OCI-M2 (cell line): ENCODE measurements around the gene NCOR1.
"Not testable (repeated sequence)": the region's sequence is repeated elsewhere in the genome, so short reads cannot be mapped to it uniquely, and the experiment has no call there.

ENCODE experiments used
- DNase-seq: peaks from one replicate; lab custom pipeline; 2025; ENCODE audit not compliant: unreplicated experiment; lab: John Stamatoyannopoulos, UW

NCOR1 gene

DNA sequence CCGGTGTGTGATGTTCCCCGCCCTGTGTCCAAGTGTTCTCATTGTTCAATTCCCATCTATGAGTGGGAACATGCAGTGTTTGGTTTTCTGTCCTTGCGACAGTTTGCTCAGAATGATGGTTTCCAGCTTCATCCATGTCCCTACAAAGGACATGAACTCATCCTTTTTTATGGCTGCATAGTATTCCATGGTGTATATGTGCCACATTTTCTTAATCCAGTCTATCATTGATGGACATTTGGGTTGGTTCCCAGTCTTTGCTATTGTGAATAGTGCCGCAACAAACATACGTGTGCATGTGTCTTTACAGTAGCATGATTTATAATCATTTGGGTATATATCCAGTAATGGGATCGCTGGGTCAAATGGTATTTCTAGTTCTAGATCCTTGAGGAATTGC is 63.0 kb downstream of the NCOR1 start:
- DNase-seq = not testable (repeated sequence)

DNA sequence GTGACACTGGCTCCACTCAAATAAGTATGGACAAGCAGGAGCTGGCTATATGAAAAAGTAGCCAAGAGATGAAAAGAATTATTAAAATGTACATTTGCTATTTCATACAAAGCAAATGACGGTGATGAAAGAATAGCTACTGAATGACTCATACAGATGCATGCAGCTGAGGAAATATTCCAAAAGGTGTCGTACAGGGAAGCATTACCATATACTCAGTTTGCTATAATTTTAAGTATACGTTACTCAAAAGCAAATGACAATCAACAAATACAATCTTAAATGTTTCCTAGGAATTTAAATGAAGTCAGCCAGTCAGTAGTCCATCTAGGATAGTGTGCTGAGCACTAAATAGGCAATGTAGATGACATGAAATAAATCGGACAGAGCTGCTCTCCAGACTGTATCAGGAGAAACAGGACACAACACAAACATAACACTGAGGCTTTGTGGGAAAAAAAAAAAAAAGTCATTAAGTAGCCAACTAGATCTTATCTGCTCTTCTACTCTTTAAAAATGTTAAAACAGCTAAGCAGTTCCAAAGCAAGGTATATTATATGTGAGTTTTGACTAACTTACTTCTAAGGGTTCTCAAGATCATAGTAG is 65.0 kb downstream of the NCOR1 start:
- DNase-seq = no peak

DNA sequence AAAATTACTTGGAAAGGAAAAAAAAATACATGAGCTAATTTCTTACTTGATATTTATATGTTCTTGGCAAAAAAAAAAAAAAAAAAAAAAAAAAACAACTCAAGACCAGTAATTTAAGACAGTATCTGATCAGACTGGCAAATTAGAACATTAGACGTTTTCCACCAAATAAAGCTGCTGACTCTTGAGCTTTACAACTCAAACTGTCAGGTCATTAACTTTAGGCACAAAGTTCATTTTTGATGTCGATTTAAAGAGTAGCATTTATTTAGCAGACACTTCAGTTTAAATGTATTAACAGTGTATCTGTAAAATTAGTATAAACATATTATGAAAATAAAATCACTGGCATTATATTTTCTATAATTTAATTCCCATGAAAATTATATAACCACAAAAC is 66.7 kb downstream of the NCOR1 start:
- no peak for DNase-seq

DNA sequence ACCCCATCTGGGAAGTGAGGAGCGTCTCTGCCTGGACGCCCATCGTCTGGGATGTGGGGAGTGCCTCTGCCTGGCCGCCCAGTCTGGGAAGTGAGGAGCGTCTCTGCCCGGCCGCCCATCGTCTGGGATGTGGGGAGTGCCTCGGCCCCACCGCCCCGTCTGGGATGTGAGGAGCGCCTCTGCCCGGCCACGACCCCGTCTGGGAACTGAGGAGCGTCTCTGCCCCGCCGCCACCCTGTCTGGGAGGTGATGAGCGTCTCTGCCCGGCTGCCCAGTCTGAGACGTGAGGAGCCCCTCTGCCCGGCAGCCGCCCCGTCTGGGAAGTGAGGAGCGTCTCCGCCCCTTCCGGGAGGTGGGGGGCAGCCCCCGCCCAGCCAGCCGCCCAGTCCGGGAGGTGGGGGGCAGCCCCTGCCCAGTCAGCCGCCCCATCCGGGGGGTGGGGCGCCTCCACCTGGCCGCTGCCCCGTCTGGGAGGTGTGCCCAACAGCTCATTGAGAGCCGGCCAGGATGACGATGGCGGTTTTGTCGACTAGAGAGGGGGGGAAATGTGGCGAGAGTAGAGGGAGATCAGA is 69.9 kb downstream of the NCOR1 start:
- not testable (repeated sequence) for DNase-seq

DNA sequence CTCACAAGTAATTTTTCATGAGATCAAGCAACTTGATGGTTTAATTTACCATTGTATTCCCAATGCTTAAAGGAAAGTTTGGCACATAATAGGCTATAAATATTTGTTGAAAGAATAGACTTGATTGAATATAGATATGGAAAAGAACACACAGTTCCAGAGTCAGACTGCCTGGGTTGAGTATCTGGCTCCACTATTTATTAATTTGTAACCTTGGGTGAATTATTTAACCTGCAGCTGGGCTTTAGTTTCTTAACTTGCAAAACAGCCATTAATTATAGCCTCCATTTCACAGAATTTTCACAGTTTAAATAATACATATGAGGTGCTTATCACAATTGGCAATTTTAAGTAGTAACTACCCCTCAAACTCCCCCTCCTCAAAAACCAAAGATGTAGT is 73.6 kb downstream of the NCOR1 start:
- no peak for DNase-seq

DNA sequence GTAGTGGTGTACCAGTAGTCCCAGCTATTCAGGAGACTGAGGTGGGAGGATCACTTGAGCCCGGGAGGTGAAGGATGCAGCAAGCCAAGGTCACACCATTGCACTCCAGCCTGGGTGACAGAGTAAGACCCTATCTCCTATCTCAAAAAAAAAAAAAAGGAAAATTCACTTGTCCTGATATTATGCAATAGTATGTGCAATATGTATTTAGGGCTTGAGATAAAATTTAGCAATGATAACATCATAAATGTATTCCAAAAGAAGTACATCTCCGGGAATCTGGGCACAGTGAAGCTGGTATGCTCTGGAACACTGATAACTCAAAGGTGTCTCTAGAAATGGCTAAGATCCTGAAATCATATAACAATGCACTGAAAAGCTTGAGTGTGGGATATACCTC is 74.5 kb downstream of the NCOR1 start:
- no peak for DNase-seq

DNA sequence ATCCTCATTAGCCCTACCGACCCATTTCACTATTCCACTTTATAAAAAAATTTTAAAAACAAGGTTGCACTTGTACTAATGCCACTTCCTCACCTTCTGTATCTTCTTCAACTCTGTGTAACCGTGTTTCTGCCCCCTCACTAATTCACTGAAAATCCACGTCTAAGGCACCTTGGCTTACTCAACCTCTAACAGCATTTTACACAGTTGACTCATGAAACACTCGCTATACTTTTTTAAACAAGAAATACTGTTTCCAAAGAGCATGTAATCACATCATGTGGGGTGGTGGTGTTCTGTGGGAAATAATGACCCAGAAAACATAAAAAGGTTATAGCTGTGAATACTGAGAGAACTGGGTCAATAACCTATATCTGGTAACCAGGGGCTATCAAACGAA is 79.9 kb downstream of the NCOR1 start:
- DNase-seq = no peak

DNA sequence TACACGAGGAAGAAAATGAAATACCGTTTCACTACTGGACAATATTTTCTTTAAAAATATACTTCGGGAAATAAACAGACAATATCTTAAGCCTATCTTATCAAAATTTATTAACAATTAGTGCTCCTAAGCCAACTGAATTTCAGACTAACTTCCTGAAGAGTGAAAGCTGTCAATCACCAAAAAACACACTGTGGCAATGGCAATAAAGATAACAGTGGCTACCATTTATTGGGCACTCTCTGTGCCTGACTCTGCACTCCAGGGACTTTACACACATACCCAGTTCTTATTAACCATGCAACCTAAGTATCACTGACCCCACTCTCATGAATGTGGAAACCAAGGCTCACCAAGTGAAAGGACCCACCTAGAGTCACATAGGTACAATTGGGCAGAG is 83.7 kb downstream of the NCOR1 start:
- DNase-seq = no peak

DNA sequence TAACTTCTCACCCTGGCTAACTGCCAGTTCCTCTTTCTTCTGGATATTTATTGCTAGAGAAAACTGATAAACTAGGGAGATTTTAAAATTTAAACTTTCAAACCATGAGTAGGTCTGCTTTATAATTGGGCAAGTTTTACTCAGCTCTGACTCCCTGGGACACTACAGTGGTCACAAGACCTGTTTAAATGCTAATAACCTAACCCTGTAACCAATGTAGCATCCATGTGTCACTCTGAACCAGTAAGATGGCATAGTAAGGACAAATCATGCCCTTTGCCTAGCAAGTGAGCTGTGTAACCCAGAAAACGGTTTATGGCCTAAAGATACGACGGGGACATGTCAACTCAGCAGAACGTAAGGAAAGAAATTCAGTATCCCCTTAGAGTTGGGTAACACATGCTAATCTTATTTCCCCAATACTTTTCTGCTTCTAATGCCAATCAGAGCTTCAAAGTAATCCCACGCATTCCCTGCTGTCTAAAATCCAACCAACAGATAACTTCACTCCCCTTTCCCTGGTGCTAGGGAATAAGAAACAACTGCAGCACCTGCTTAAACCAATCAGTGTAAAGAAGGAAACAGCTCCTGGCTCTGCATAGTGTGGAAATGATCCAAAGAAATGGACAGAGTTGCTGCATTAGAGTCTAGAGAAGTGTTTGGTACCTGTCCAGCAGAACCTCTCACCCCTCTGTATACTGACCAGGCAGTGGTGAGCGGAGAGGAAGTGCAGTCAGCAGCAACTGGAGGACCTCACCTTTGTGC is 85.7 kb downstream of the NCOR1 start:
- DNase-seq = no peak

DNA sequence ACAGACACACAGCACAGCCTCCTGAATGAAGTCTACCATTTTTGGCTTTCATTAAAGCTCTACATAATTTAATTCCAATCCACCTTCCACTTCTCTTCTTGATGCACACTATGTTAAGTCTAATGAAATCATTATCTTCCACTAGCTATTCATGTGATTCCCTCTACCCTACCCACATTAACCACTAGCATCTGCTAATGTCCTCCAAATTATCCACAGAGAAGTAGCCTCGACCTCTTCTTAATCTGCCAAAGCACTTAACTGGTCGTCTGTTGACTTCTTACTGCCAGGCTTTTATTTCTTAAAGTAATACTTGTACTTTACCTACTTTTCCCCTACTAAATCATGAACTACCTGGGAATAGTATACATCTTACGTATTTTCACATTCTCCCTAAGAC is 91.8 kb downstream of the NCOR1 start:
- DNase-seq = no peak

DNA sequence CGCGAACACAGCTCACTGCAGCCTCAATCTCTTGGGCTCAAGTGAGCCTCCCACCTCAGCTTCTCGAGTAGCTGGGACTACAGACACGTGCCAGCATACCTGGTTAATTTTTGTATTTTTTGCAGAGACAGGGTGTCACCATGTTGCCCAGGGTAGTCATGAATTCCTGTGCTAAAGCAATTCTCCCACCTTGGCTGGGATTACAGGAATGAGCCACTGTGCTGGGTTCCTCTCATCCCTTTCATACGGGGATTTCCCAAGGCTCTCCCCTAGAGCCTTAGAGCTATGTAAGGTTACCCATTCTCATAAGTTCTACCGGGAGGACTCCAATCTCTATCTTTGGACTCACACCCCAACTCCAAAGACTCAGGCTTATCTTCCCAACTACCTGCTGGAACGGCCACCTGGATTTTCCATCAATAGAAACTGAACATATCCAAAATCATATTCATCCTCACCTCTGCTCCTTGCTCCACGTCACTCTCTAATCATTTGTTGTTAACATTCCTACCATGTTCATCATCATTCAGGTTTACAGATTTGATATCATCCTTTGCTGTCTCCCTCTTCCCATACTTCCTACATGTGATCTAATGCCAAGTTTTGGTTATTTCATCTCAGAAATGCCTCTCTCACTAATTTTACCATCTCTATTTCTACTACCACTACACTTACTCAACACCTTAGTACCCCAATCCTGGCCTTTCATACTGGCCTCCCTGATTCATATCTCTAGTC is 92.5 kb downstream of the NCOR1 start:
- no peak for DNase-seq

DNA sequence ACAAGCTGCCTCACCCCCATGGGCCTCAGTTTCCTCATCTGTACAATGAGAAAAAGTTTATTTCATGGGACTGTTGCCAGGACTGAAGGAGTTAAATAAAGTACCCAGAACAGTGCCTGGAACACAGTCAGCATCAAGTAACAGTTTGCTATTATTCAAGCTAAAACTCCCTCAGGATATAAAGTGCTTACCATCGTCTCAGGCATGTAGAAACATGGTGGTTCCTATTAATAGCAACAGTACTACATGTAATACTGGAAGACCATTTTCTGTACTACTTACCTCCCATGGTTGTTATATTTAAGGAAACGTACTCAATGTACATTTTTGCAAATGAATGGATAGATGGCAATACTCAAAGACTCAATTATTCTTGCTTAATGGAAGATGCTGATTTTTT is 93.4 kb downstream of the NCOR1 start:
- no peak for DNase-seq

DNA sequence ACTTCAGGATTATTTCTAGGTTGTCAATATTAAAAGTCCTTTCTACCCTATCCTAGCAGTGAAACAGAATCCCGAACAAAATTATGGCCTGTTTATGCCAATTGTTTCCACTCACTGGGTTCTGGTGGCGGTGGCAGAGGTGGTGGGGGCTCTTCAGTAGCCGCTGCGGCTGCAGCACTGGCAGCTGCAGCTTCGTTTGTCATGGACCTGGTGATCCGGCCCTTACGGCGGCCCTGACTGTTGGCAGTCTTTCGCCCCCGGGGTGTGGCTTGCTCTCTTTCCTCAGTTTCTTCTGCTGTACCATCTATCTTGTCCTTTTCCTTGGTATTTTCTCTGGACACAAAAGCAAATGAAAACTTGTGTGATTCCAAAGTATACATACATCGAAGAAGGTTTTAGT is 94.4 kb downstream of the NCOR1 start:
- no peak for DNase-seq

DNA sequence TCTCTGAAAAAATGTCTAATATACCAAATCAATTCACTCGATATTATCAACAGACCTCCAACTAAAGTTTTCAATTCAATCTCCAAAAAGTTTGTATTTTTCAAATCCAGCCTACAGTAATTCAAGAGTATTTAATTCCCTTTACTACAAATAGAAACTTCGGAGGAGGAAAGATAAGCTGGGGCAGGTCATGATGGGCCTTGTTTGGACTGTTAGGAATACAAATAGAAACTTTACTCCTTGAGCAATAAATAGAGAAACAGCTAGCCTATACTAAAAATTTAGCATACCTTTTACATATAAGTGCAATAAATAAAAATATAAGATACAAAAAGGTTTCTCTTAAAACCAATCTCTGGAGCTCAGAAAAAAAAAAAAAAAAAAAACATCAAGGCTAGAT is 98.2 kb downstream of the NCOR1 start:
- DNase-seq = no peak

DNA sequence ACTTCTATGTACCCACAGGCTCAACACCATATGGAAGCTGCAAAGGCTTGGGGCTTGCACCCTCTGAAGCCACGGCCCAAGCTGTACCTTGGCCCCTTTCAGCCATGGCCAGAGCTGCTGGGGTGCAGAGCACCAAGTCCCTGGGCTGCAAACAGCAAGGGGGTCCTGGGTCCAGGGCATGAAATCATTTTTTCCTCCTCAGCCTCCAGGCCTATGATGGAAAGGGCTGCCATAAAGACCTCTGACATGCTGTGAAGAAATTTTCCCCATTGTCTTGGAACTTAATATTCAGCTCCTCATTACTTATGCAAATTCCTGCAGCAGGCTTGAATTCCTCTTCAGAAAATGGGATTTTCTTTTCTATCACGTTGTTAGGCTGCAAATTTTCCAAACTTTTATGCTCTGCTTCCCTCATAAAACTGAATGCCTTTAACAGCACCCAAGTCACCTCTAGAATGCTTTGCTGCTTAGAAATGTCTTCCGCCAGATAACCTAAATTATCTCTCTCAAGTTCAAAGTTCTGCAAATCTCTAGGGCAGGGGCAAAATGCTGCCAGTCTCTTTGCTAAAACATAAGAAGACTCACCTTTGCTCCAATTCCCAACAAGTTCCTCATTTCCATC is 100.1 kb downstream of the NCOR1 start:
- not testable (repeated sequence) for DNase-seq

DNA sequence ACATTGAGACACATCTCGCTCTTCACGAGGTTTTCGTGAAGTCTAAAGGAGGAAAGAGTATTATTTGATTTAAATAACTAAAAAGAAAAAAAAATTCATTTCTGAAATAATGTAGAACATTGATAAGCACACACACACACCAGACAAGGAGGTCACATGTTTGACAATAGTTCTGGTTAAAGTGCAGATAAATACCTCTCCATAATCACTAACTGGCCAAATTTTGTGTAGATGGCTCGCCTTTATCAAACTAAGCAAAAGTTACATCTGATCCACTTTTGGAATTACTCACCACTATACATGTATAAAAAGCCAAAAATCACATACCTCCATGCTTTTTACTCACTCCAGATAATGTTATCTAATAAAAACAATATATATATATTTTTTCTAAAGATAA is 106.5 kb downstream of the NCOR1 start:
- no peak for DNase-seq

DNA sequence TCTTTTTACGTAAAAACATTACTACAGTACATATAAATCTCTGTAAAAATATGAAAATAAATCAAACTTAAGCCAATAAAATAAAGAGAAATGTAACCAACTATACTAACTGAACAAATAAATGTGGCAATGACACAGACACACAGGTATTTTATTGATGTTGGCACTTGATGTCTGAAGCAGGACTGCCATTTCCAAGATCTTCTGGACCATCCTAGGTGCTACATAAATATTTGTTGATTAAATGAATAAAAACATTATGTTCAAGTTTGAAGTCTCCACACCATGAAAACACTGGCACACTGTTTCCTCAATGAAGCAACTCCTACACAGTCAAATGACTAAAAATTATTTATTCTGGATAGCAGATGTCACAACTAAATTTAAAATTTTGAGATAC is 106.9 kb downstream of the NCOR1 start:
- DNase-seq = no peak

DNA sequence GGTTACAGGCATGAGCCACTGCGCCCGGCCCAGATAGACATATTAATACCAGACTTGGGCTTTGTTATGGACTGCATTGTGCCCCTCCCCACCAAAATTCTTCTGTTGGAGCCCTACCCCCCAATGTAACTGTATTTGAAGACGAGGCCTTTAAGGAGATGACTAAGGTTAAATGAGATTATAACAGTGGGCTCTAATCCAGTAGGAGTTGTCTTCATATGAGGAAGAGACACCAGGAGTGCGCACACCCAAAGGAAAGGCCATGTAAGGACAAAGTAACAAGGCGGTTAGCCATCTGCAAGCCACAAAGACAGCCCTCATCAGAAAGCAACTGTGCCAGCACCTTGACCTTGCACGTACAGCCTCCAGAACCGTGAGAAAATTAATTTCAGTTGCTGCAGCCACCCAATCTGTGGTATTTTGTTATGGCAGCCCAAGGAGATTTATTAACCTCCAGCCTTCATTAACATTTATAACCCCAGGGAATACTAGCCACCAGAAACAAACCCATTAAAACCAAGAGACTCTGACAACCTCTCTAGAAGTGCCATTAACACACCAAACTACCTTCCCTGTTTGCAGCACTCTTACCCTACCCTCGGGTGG is 108.1 kb downstream of the NCOR1 start:
- no peak for DNase-seq

DNA sequence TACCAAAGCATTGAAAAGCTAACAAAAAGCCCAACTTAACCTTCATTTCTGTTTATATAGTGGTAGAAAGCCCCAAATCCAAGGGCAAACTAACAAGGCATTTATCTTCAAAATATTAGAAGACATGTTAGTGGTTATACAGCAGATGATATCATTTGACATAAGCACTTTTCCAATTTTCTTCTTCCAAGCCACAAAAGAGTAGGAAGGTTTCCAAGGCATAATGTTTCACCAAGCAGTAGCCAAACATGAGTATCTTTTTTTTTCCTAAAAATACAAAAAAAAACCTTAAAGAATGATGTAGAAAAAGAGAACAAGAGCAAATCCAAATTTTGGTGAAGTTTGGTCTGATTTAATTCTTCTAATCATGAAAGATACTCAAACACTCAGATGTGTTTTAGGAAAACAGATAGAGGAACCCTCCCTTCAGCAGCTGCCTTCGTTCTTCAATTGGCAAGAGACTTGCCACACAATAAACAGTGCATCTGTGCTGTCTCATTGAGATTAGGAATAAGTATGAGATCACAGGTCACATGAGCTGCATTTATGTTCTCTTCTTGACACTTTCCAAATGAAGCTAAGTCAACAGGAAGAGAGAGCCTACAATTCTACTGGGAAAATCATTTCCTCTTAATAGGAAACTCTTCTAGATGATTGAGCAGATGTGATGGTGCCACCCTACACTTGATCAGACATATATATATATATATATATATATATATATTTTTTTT is 109.0 kb downstream of the NCOR1 start:
- no peak for DNase-seq

DNA sequence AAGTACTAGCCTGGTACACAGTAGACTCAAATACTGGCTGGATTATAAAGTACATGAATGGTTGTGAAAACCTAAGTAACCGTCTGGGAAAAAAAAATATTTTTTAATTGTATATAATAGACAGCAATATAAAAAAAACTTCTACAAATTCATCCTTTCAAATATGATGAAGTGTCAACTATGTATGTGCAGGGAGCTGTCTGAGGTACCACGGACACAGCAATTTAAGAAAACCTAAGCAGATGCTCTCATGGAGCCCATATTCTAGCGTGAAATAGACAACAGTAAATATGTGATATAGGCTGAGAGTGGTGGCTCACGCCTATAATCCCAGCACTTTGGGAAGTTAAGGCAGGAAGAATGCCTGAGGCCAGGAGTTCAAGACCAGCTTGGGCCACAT is 111.1 kb downstream of the NCOR1 start:
- no peak for DNase-seq
